Activated T-helper 2 cell treated with anti-CD3 and anti-CD28 coated beads, Interferon-gamma antibody, Interleukin-2, Interleukin-4, amounts not matched to agents 10 μg/mL and 5 μg/mL and 100 μg/mL, durations not matched to agents 14 hours and 24 hours and 36 hours (primary cell): ENCODE results near the gene EPHA3. TPM values are rescaled to one million over a fixed set of nuclear protein-coding genes. Genes with fewer than 3 reads are reported as not detected.

Experiments used
- DNase-seq: peaks from one replicate; pipeline ENCODE4 v3.0.0; 2021; ENCODE audit warnings: low spot score
- H3K27ac Mint-ChIP-seq: one replicate; pipeline ENCODE4 v1.8.0; 2021; ENCODE audit warnings: mixed read lengths
- H3K27me3 Mint-ChIP-seq: one replicate; pipeline ENCODE4 v1.8.0; 2021; ENCODE audit warnings: low read depth, mixed read lengths
- H3K36me3 Mint-ChIP-seq: one replicate; pipeline ENCODE4 v1.8.0; 2021; ENCODE audit warnings: low read depth, mixed read lengths
- H3K4me1 Mint-ChIP-seq: one replicate; pipeline ENCODE4 v1.8.0; 2021; ENCODE audit warnings: low read depth, mixed read lengths
- H3K4me3 Mint-ChIP-seq: one replicate; pipeline ENCODE4 v1.8.0; 2021; ENCODE audit warnings: low read depth, mild to moderate bottlenecking, moderate library complexity, mixed read lengths
- H3K9me3 Mint-ChIP-seq: one replicate; pipeline ENCODE4 v1.8.0; 2021; ENCODE audit warnings: mixed read lengths
- intact Hi-C: fragments of 100-400 bp; cut with micrococcal nuclease; formaldehyde crosslinking; loops from one replicate; pipeline ENCODE4 v1.15.1; 2023
- total RNA-seq: library from RNA; stranded (reverse); gene quantifications from 2 replicates; pipeline ENCODE4 v1.2.3, GENCODE V29; 2022

Gene EPHA3
- not detected in 2 replicates for total RNA-seq

- Mint-ChIP-seq H3K4me1 (peaks cover 9% of the 10 kb centered on the region), H3K27me3 (peaks cover 26% of the 10 kb centered on the region), H3K27ac (no peak within 1 kb of the TSS), H3K4me3 (peak within 1 kb of the TSS; percentile 47), H3K9me3 (no peaks in the 10 kb centered on the region), H3K36me3 (no peaks in the 10 kb centered on the region)
- intact Hi-C loops: no loop called here
- DNase-seq: peak; percentile 26
Observed at GRCh38 chr3:89107461-89108290, at the start of gene EPHA3. Gene EPHA3, plus strand, starts transcription at chr3:89107621. Its CDS starts 128 bp downstream, at chr3:89107749.

DNA sequence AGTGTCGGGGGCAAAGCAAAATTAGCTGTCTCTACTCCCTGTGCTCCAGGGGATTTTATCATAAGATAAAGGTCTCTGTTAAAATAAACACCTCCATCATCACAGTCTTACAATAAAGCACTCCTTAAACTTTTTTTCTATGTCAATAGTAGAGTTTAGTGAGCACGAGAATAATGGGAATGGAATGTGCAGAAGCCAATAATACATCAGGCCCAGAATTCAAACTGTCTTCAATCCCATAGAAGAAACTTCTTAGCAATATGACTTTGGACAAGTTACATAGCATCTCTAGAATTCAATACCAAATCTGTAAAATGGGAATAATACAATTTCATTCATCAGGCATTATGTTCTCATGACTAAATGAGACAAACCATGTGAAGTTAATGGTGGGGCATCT is 49.0 kb upstream of the EPHA3 start:
- Mint-ChIP-seq H3K9me3 (no peaks in the 10 kb centered on the region), H3K4me3 (no peak overlapping the region), H3K4me1 (no peaks in the 10 kb centered on the region), H3K27ac (no peak overlapping the region), H3K27me3 (no peaks in the 10 kb centered on the region), H3K36me3 (no peaks in the 10 kb centered on the region)
- intact Hi-C loops: no loop called here
- DNase-seq: no peak

GRCh38 chr3:89059211-89059925 is 48.1 kb upstream of the EPHA3 start:
- H3K27me3 Mint-ChIP-seq: no peaks in the 10 kb centered on the region
- H3K4me1 Mint-ChIP-seq: no peaks in the 10 kb centered on the region
- intact Hi-C loops: no loop called here
- H3K36me3 Mint-ChIP-seq: no peaks in the 10 kb centered on the region
- no peak overlapping the region for H3K4me3 Mint-ChIP-seq
- no peaks in the 10 kb centered on the region for H3K9me3 Mint-ChIP-seq
- no peak overlapping the region for H3K27ac Mint-ChIP-seq
- DNase-seq: no peak

DNA sequence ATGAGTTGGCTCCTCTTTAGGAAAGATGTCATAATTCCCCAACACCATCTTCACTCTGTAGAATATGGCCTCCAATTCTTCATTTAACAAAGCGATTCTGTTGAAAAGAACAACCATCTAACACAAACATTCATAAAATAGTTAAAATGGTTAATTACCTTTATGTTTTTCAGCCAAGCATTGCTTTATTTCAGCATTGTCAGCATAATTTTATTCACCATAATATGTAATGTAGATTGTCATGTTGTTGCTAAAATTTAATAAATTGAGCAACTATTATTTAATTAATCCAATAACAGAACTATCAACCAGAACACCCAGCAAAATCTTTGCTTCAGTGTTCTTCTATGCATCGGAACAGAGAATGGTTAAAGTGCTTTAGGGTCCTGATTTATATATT is 46.2 kb upstream of the EPHA3 start:
- Mint-ChIP-seq H3K4me1 (no peaks in the 10 kb centered on the region), H3K4me3 (no peak overlapping the region), H3K9me3 (no peaks in the 10 kb centered on the region), H3K36me3 (no peaks in the 10 kb centered on the region), H3K27me3 (no peaks in the 10 kb centered on the region), H3K27ac (no peak overlapping the region)
- intact Hi-C loops: no loop called here
- no peak for DNase-seq

- Mint-ChIP-seq H3K36me3 (no peaks in the 10 kb centered on the region), H3K27ac (no peak overlapping the region), H3K27me3 (no peaks in the 10 kb centered on the region), H3K4me1 (no peaks in the 10 kb centered on the region), H3K9me3 (peaks cover 8% of the 10 kb centered on the region), H3K4me3 (no peak overlapping the region)
- DNase-seq: no peak
- intact Hi-C loops: no loop called here
Observed at GRCh38 chr3:89067736-89068135, 39.7 kb upstream of the EPHA3 start.

DNA sequence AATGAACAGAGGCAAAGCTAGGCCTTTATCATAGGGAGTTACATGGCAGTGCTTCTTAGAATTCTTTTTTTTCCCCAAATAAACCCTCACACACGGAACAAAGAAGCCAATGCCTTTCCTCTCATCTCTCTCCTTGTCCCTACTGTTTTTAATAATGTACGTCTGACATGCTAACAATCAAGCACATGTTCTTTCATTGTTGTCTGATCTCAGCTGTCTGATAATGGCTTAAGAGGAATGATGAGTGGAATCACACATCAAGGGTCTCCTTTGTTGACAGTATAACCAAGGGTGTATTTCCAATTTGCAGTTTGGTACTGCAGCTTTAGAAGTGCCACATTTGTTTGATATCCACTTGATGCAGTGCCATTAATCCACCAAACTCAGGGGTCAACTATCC is 34.8 kb upstream of the EPHA3 start:
- Mint-ChIP-seq H3K9me3 (peaks cover 8% of the 10 kb centered on the region), H3K4me3 (no peak overlapping the region), H3K36me3 (no peaks in the 10 kb centered on the region), H3K27ac (no peak overlapping the region), H3K27me3 (no peaks in the 10 kb centered on the region), H3K4me1 (no peaks in the 10 kb centered on the region)
- intact Hi-C loops: no loop called here
- DNase-seq: no peak

DNA sequence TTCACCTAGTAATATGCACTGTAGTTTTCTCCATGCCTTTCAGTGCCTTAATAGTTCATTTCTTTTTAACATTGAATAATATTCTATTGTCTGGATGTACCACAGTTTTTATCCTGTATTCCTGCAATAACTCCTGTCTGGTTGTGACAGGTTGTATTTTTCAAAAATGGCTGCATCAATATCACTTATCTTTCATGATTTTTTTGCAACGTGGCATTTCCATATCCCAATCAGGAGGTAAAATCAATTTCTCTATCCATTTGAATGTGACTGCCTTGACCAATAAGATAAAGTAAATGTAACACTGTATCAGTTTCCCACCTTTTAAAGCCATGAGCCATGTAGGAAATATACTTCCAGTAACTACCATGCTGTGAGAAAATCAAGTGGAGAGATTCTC is 27.5 kb upstream of the EPHA3 start:
- H3K27me3 Mint-ChIP-seq: no peaks in the 10 kb centered on the region
- no peak overlapping the region for H3K4me3 Mint-ChIP-seq
- H3K36me3 Mint-ChIP-seq: no peaks in the 10 kb centered on the region
- intact Hi-C loops: no loop called here
- no peak overlapping the region for H3K27ac Mint-ChIP-seq
- H3K4me1 Mint-ChIP-seq: no peaks in the 10 kb centered on the region
- DNase-seq: no peak
- no peaks in the 10 kb centered on the region for H3K9me3 Mint-ChIP-seq

- intact Hi-C loops: no loop called here
- Mint-ChIP-seq H3K36me3 (no peaks in the 10 kb centered on the region), H3K27me3 (no peaks in the 10 kb centered on the region), H3K4me3 (no peak overlapping the region), H3K9me3 (no peaks in the 10 kb centered on the region), H3K27ac (no peak overlapping the region), H3K4me1 (no peaks in the 10 kb centered on the region)
- DNase-seq: no peak
Observed at GRCh38 chr3:89087851-89088250, 19.6 kb upstream of the EPHA3 start.

GRCh38 chr3:89098173-89098572 is 9.2 kb upstream of the EPHA3 start:
- Mint-ChIP-seq H3K36me3 (no peaks in the 10 kb centered on the region), H3K9me3 (no peaks in the 10 kb centered on the region), H3K4me3 (no peak overlapping the region), H3K4me1 (no peaks in the 10 kb centered on the region), H3K27ac (no peak overlapping the region), H3K27me3 (no peaks in the 10 kb centered on the region)
- intact Hi-C loops: loop anchor here (5.0 kb wide), 1 partner anchor 881 kb away; no protein-coding TSS in a partner anchor
- no peak for DNase-seq

GRCh38 chr3:89098964-89099585 is 8.3 kb upstream of the EPHA3 start:
- Mint-ChIP-seq H3K9me3 (no peaks in the 10 kb centered on the region), H3K36me3 (no peaks in the 10 kb centered on the region), H3K27me3 (no peaks in the 10 kb centered on the region), H3K4me3 (no peak overlapping the region), H3K27ac (no peak overlapping the region), H3K4me1 (no peaks in the 10 kb centered on the region)
- peak; percentile 9 for DNase-seq
- intact Hi-C loops: loop anchor here (1.0 to 5.0 kb wide), 2 partner anchors 882 to 896 kb away; no protein-coding TSS in a partner anchor

DNA sequence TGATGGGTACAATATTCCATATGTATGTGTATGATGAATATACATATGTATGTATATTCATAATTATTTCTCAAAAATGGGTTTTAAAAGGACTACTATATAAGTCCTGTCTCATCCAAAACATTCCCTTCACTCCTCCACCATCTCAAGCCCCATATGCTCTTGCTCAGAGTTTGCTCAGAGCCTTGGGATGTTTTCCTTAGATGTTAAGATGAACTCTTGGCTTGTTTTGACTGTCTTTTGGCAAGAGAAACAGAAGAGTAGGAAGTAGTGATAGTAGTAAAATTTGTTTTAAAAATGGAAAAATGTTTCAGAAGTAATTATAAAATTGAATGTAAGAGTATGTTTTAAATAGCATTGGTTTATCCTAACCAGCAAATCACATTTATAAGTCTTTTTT is 6.2 kb upstream of the EPHA3 start:
- no peak overlapping the region for H3K27ac Mint-ChIP-seq
- H3K36me3 Mint-ChIP-seq: no peaks in the 10 kb centered on the region
- peaks cover 1% of the 10 kb centered on the region for H3K27me3 Mint-ChIP-seq
- no peak for DNase-seq
- H3K9me3 Mint-ChIP-seq: no peaks in the 10 kb centered on the region
- H3K4me1 Mint-ChIP-seq: no peaks in the 10 kb centered on the region
- intact Hi-C loops: no loop called here
- H3K4me3 Mint-ChIP-seq: no peak overlapping the region

- intact Hi-C loops: no loop called here
- DNase-seq: no peak
- H3K36me3 Mint-ChIP-seq: no peaks in the 10 kb centered on the region
- H3K4me3 Mint-ChIP-seq: no peak overlapping the region
- H3K27ac Mint-ChIP-seq: no peak overlapping the region
- H3K4me1 Mint-ChIP-seq: peaks cover 2% of the 10 kb centered on the region
- peaks cover 8% of the 10 kb centered on the region for H3K27me3 Mint-ChIP-seq
- no peaks in the 10 kb centered on the region for H3K9me3 Mint-ChIP-seq
Observed at GRCh38 chr3:89101921-89102320, 5.5 kb upstream of the EPHA3 start.

GRCh38 chr3:89104499-89104898 is 2.9 kb upstream of the EPHA3 start:
- no peak overlapping the region for H3K4me3 Mint-ChIP-seq
- intact Hi-C loops: no loop called here
- no peaks in the 10 kb centered on the region for H3K9me3 Mint-ChIP-seq
- peaks cover 26% of the 10 kb centered on the region for H3K27me3 Mint-ChIP-seq
- no peak overlapping the region for H3K27ac Mint-ChIP-seq
- no peak for DNase-seq
- H3K36me3 Mint-ChIP-seq: no peaks in the 10 kb centered on the region
- peaks cover 9% of the 10 kb centered on the region for H3K4me1 Mint-ChIP-seq
